CD14-positive monocyte (primary cell): ENCODE results near the gene CHCHD10. TPM values are rescaled to one million over a fixed set of nuclear protein-coding genes. Genes with fewer than 3 reads are reported as not detected.

Source experiments
- DNase-seq, 3 donors: peaks; one replicate each; pipeline ENCODE4 v3.0.0-alpha.2; 2011 to 2022
- H2AFZ ChIP-seq: 2 replicates; pipeline ENCODE4 v1.6.0; 2012; ENCODE audit warnings: mild to moderate bottlenecking, low read depth, low read length, inconsistent platforms; ENCODE audit not compliant: insufficient read depth, poor library complexity, severe bottlenecking
- H3K27ac ChIP-seq, 2 donors: 1 replicate in 1 of 2; 2 replicates in 1 of 2; pipeline ENCODE4 v1.5.1; 2012 to 2013; ENCODE audit warnings: low read length in 2 of 2, control low read depth in 1 of 2, inconsistent platforms in 1 of 2, low read depth in 1 of 2, mild to moderate bottlenecking in 1 of 2
- H3K27me3 ChIP-seq, 2 donors: one replicate each; pipeline versions ENCODE4 v1.6.0 to v1.6.1; 2011 to 2013; ENCODE audit warnings: low read length in 2 of 2; ENCODE audit not compliant: control insufficient read depth in 2 of 2, insufficient read depth in 2 of 2
- H3K36me3 ChIP-seq, 2 donors: replicated peaks in 1 of 2; 1 replicate in 1 of 2; 2 replicates in 1 of 2; pipeline versions ENCODE4 v1.5.1 to v1.6.1; 2012 to 2013; ENCODE audit warnings: low read length in 2 of 2, control low read depth in 1 of 2, inconsistent platforms in 1 of 2, mild to moderate bottlenecking in 1 of 2; ENCODE audit not compliant: insufficient read depth in 2 of 2, control insufficient read depth in 1 of 2
- H3K4me1 ChIP-seq, 2 donors: 1 replicate in 1 of 2; 2 replicates in 1 of 2; pipeline versions ENCODE4 v1.5.1 to v1.6.1; 2012 to 2013; ENCODE audit warnings: low read length in 2 of 2, control low read depth in 1 of 2, inconsistent platforms in 1 of 2, mild to moderate bottlenecking in 1 of 2, moderate library complexity in 1 of 2; ENCODE audit not compliant: insufficient read depth in 2 of 2, control insufficient read depth in 1 of 2
- H3K4me2 ChIP-seq: replicated peaks from 2 replicates; pipeline ENCODE3; 2012; ENCODE audit warnings: low read length, moderate library complexity, mild to moderate bottlenecking; ENCODE audit not compliant: poor library complexity, severe bottlenecking; ENCODE audit errors: extremely low read depth
- H3K4me3 ChIP-seq, 3 experiments: fragments of 200-600 bp in 1 of 3; sonication (generic) in 1 of 3; replicated peaks in 1 of 3; 1 replicate in 2 of 3; 2 replicates in 1 of 3; pipeline ENCODE4 v1.5.1; 2011 to 2013; ENCODE audit warnings: low read length in 3 of 3, mild to moderate bottlenecking in 3 of 3, control low read depth in 2 of 3, low read depth in 2 of 3, inconsistent platforms in 1 of 3, moderate library complexity in 1 of 3
- H3K79me2 ChIP-seq: 2 replicates; pipeline ENCODE4 v1.6.0; 2012; ENCODE audit warnings: mild to moderate bottlenecking, control low read depth, inconsistent platforms, low read length, moderate library complexity; ENCODE audit not compliant: insufficient read depth
- H3K9ac ChIP-seq: 2 replicates; pipeline ENCODE4 v1.6.0; 2017; ENCODE audit warnings: low read length, mild to moderate bottlenecking; ENCODE audit not compliant: insufficient read depth, poor library complexity, severe bottlenecking
- H3K9me3 ChIP-seq, 2 donors: replicated peaks in 1 of 2; 1 replicate in 1 of 2; 2 replicates in 1 of 2; pipeline versions ENCODE4 v1.5.1 to v1.6.1; 2012 to 2013; ENCODE audit warnings: low read length in 2 of 2, control low read depth in 1 of 2; ENCODE audit not compliant: control insufficient read depth in 1 of 2, insufficient read depth in 1 of 2
- H4K20me1 ChIP-seq: 2 replicates; pipeline ENCODE4 v1.6.0; 2012; ENCODE audit warnings: mild to moderate bottlenecking, low read length, control low read depth, moderate library complexity; ENCODE audit not compliant: insufficient read depth
- H3K27ac Mint-ChIP-seq, 7 donors: one replicate each; pipeline ENCODE4 v1.8.0; 2020; ENCODE audit warnings: mild to moderate bottlenecking in 7 of 7, mixed read lengths in 7 of 7, moderate library complexity in 6 of 7, inconsistent platforms in 2 of 7
- H3K27me3 Mint-ChIP-seq, 3 donors: one replicate each; pipeline ENCODE4 v1.8.0; 2021 to 2022; ENCODE audit warnings: low read depth in 3 of 3, mild to moderate bottlenecking in 3 of 3, mixed read lengths in 3 of 3, moderate library complexity in 3 of 3, inconsistent platforms in 1 of 3
- H3K36me3 Mint-ChIP-seq, 2 donors: one replicate each; pipeline ENCODE4 v1.8.0; 2020; ENCODE audit warnings: mixed read lengths in 2 of 2, inconsistent platforms in 1 of 2, mild to moderate bottlenecking in 1 of 2
- H3K4me1 Mint-ChIP-seq: one replicate; pipeline ENCODE4 v1.8.0; 2020; ENCODE audit warnings: mild to moderate bottlenecking, mixed read lengths
- H3K4me3 Mint-ChIP-seq, 2 donors: one replicate each; pipeline ENCODE4 v1.8.0; 2020; ENCODE audit warnings: mild to moderate bottlenecking in 2 of 2, mixed read lengths in 2 of 2, moderate library complexity in 1 of 2
- H3K9me3 Mint-ChIP-seq, 7 donors: one replicate each; pipeline ENCODE4 v1.8.0; 2020 to 2022; ENCODE audit warnings: mixed read lengths in 7 of 7, mild to moderate bottlenecking in 6 of 7, moderate library complexity in 6 of 7, inconsistent platforms in 2 of 7
- CTCF ChIP-seq: fragments of 200-600 bp; IDR thresholded peaks from one replicate; pipeline ENCODE4 v1.8.0; 2022; ENCODE audit warnings: antibody characterized with exemption, mild to moderate bottlenecking
- WGBS: methylation state at CpG from one replicate; pipeline ENCODE4 v1.1.5; 2013; ENCODE audit warnings: missing lambda C conversion rate; ENCODE audit not compliant: insufficient coverage; 5-methylcytosine and 5-hydroxymethylcytosine counted together
- intact Hi-C, 2 donors: fragments of 100-400 bp; cut with micrococcal nuclease; formaldehyde crosslinking; loops; one replicate each; pipeline versions ENCODE4 v1.15.0 to v1.15.1; 2023
- polyA plus RNA-seq, 3 donors: library from polyadenylated mRNA; depleted of rRNA in 1 of 3; unstranded in 2 of 3; stranded (reverse) in 1 of 3; fragments of 300-500 nt in 2 of 3; fragments of >200 nt in 1 of 3; fragmentation: Illumina TruSeq in 2 of 3; gene quantifications; 1 replicate in 2 of 3; 2 replicates in 1 of 3; pipeline ENCODE4 v1.2.3, GENCODE V29; 2012 to 2021

The CHCHD10 gene
- polyA plus RNA-seq, 3 donors = 15.3 to 46.7 (median 26.8) TPM

GRCh38 chr22:23812378-23812777 lies 44.6 kb upstream of the CHCHD10 start:
- H3K36me3 ChIP-seq = peaks cover 49 to 76% of the 10 kb centered on the region in 2 donors
- H2AFZ ChIP-seq = no peak overlapping the region
- H3K27ac Mint-ChIP-seq = no peak overlapping the region
- no peaks in the 10 kb centered on the region for H4K20me1 ChIP-seq
- peaks cover 51 to 92% of the 10 kb centered on the region in 2 donors for H3K36me3 Mint-ChIP-seq
- H3K4me1 ChIP-seq = no peaks in the 10 kb centered on the region
- H3K4me2 ChIP-seq = no peak overlapping the region
- no peak overlapping the region for H3K27ac ChIP-seq
- H3K9me3 ChIP-seq = no peaks in the 10 kb centered on the region
- H3K27me3 Mint-ChIP-seq = no peaks in the 10 kb centered on the region
- TF ChIP-seq CTCF = no peak
- intact Hi-C loops = no loop called here
- DNase-seq = no peak
- no peak overlapping the region for H3K9ac ChIP-seq
- peaks cover 0 to 2% (median 0%) of the 10 kb centered on the region in 7 donors for H3K9me3 Mint-ChIP-seq
- no peaks in the 10 kb centered on the region for H3K4me1 Mint-ChIP-seq
- H3K4me3 ChIP-seq = no peak overlapping the region
- H3K4me3 Mint-ChIP-seq = no peak overlapping the region
- WGBS = 100% methylated on average over 1 of the region's 4 CpGs
- H3K27me3 ChIP-seq = no peaks in the 10 kb centered on the region
- H3K79me2 ChIP-seq = no peaks in the 10 kb centered on the region

GRCh38 chr22:23806837-23807236 lies 39.1 kb upstream of the CHCHD10 start:
- Histone ChIP-seq H2AFZ (no peak overlapping the region), H3K27ac (no peak overlapping the region), H3K4me1 (no peaks in the 10 kb centered on the region), H3K36me3 (peaks cover 73 to 81% of the 10 kb centered on the region in 2 donors), H4K20me1 (no peaks in the 10 kb centered on the region), H3K9me3 (no peaks in the 10 kb centered on the region), H3K27me3 (no peaks in the 10 kb centered on the region), H3K79me2 (no peaks in the 10 kb centered on the region), H3K9ac (no peak overlapping the region), H3K4me3 (no peak overlapping the region), H3K4me2 (no peak overlapping the region)
- Mint-ChIP-seq H3K4me1 (no peaks in the 10 kb centered on the region), H3K27me3 (peaks cover 0 to 2% (median 0%) of the 10 kb centered on the region in 3 donors), H3K4me3 (no peak overlapping the region), H3K9me3 (no peaks in the 10 kb centered on the region), H3K27ac (no peak overlapping the region), H3K36me3 (peaks cover 66 to 97% of the 10 kb centered on the region in 2 donors)
- no peak for TF ChIP-seq CTCF
- DNase-seq = no peak
- no CpG with 5 or more reads among the region's 1 CpG for WGBS
- intact Hi-C loops = no loop called here
